ENCODE results near the gene HAL.

The HAL gene

GRCh38 chr12:95996034-95996658, at the start of gene HAL:
Gene HAL (minus strand): TSS chr12:95996344. CDS start chr12:95995910, 434 bp downstream.
- no peak for ATAC-seq
- no peaks in the 10 kb centered on the region for H3K27me3 Mint-ChIP-seq
- DNase-seq: no peak
- no peak within 1 kb of the TSS for H3K27ac Mint-ChIP-seq
- H3K36me3 Mint-ChIP-seq (ENCODE audit: low read depth): peaks cover 3% of the 10 kb centered on the region
- H3K4me3 Mint-ChIP-seq: no peak within 1 kb of the TSS
- H3K9me3 Mint-ChIP-seq: no peaks in the 10 kb centered on the region
- peaks cover 5% of the 10 kb centered on the region for H3K4me1 Mint-ChIP-seq

GRCh38 chr12:96045566-96045965, 49.4 kb upstream of the HAL start:
- no peaks in the 10 kb centered on the region for H3K9me3 Mint-ChIP-seq
- H3K27ac Mint-ChIP-seq: no peak overlapping the region
- DNase-seq: no peak
- H3K4me1 Mint-ChIP-seq: peaks cover 54% of the 10 kb centered on the region
- no peak for ATAC-seq
- H3K36me3 Mint-ChIP-seq (ENCODE audit: low read depth): no peaks in the 10 kb centered on the region
- no peaks in the 10 kb centered on the region for H3K27me3 Mint-ChIP-seq
- no peak overlapping the region for H3K4me3 Mint-ChIP-seq

- H3K4me3 Mint-ChIP-seq: no peak overlapping the region
- DNase-seq: no peak
- H3K4me1 Mint-ChIP-seq: peaks cover 54% of the 10 kb centered on the region
- no peak for ATAC-seq
- H3K27me3 Mint-ChIP-seq: no peaks in the 10 kb centered on the region
- H3K9me3 Mint-ChIP-seq: no peaks in the 10 kb centered on the region
- H3K36me3 Mint-ChIP-seq (ENCODE audit: low read depth): no peaks in the 10 kb centered on the region
- peak overlapping the region; percentile 65 for H3K27ac Mint-ChIP-seq
Measured at GRCh38 chr12:96044943-96045290, 48.8 kb upstream of the HAL start.

GRCh38 chr12:96044017-96044942, 48.1 kb upstream of the HAL start:
- no peaks in the 10 kb centered on the region for H3K27me3 Mint-ChIP-seq
- H3K36me3 Mint-ChIP-seq (ENCODE audit: low read depth): no peaks in the 10 kb centered on the region
- no peaks in the 10 kb centered on the region for H3K9me3 Mint-ChIP-seq
- ATAC-seq: peak; percentile 25
- H3K4me3 Mint-ChIP-seq: no peak overlapping the region
- H3K4me1 Mint-ChIP-seq: peaks cover 51% of the 10 kb centered on the region
- DNase-seq: no peak
- peak overlapping the region; percentile 65 for H3K27ac Mint-ChIP-seq

GRCh38 chr12:96041181-96041580, 45.0 kb upstream of the HAL start:
- no peak overlapping the region for H3K27ac Mint-ChIP-seq
- no peak for ATAC-seq
- H3K9me3 Mint-ChIP-seq: no peaks in the 10 kb centered on the region

GRCh38 chr12:96040305-96041133, 44.4 kb upstream of the HAL start:
- no peaks in the 10 kb centered on the region for H3K36me3 Mint-ChIP-seq (ENCODE audit: low read depth)
- peaks cover 18% of the 10 kb centered on the region for H3K4me1 Mint-ChIP-seq
- no peak overlapping the region for H3K27ac Mint-ChIP-seq
- no peak overlapping the region for H3K4me3 Mint-ChIP-seq
- DNase-seq (no peak), ATAC-seq (no peak)
- no peaks in the 10 kb centered on the region for H3K9me3 Mint-ChIP-seq
- no peaks in the 10 kb centered on the region for H3K27me3 Mint-ChIP-seq

More at GRCh38 chr12:96041181-96041580, 45.0 kb upstream of the HAL start:
- H3K36me3 Mint-ChIP-seq (ENCODE audit: low read depth): no peaks in the 10 kb centered on the region
- H3K4me3 Mint-ChIP-seq: no peak overlapping the region
- DNase-seq: no peak
- H3K27me3 Mint-ChIP-seq: no peaks in the 10 kb centered on the region
- H3K4me1 Mint-ChIP-seq: peaks cover 23% of the 10 kb centered on the region

- DNase-seq (no peak), ATAC-seq (no peak)
- Mint-ChIP-seq H3K4me3 (no peak overlapping the region), H3K36me3 (ENCODE audit: low read depth) (no peaks in the 10 kb centered on the region), H3K27ac (no peak overlapping the region), H3K9me3 (no peaks in the 10 kb centered on the region), H3K27me3 (no peaks in the 10 kb centered on the region), H3K4me1 (peaks cover 9% of the 10 kb centered on the region)
Measured at GRCh38 chr12:96039516-96039915, 43.4 kb upstream of the HAL start.

GRCh38 chr12:96036765-96037455, 40.8 kb upstream of the HAL start:
- no peak for DNase-seq
- H3K9me3 Mint-ChIP-seq: no peaks in the 10 kb centered on the region
- no peak overlapping the region for H3K27ac Mint-ChIP-seq
- ATAC-seq: no peak
- no peaks in the 10 kb centered on the region for H3K36me3 Mint-ChIP-seq (ENCODE audit: low read depth)
- H3K4me1 Mint-ChIP-seq: peaks cover 11% of the 10 kb centered on the region
- no peak overlapping the region for H3K4me3 Mint-ChIP-seq
- no peaks in the 10 kb centered on the region for H3K27me3 Mint-ChIP-seq

- no peaks in the 10 kb centered on the region for H3K36me3 Mint-ChIP-seq (ENCODE audit: low read depth)
- H3K4me1 Mint-ChIP-seq: peaks cover 16% of the 10 kb centered on the region
- no peaks in the 10 kb centered on the region for H3K27me3 Mint-ChIP-seq
- H3K27ac Mint-ChIP-seq: no peak within 1 kb of the TSS
- DNase-seq: peak; percentile 95
- no peaks in the 10 kb centered on the region for H3K9me3 Mint-ChIP-seq
- ATAC-seq: peak; percentile 97
- no peak within 1 kb of the TSS for H3K4me3 Mint-ChIP-seq
Measured at GRCh38 chr12:96035283-96036236, 39.4 kb upstream of the HAL start, which contains the start of gene LTA4H. Gene LTA4H (minus strand): TSS chr12:96035587. CDS start chr12:96035519, 68 bp downstream.

- no peak for ATAC-seq
- Mint-ChIP-seq H3K27ac (no peak overlapping the region), H3K36me3 (ENCODE audit: low read depth) (no peaks in the 10 kb centered on the region), H3K4me1 (peaks cover 24% of the 10 kb centered on the region), H3K27me3 (no peaks in the 10 kb centered on the region), H3K4me3 (no peak overlapping the region), H3K9me3 (no peaks in the 10 kb centered on the region)
- DNase-seq: no peak
Measured at GRCh38 chr12:96034621-96035282, 38.6 kb upstream of the HAL start.

- Mint-ChIP-seq H3K27ac (no peak overlapping the region), H3K4me3 (no peak overlapping the region)
- ATAC-seq: no peak
Measured at GRCh38 chr12:96033549-96034389, 37.6 kb upstream of the HAL start.

GRCh38 chr12:96029826-96030225, 33.7 kb upstream of the HAL start:
- no peak for ATAC-seq
- Mint-ChIP-seq H3K4me3 (no peak overlapping the region), H3K4me1 (peaks cover 28% of the 10 kb centered on the region), H3K27ac (no peak overlapping the region), H3K27me3 (no peaks in the 10 kb centered on the region), H3K9me3 (no peaks in the 10 kb centered on the region), H3K36me3 (ENCODE audit: low read depth) (peaks cover 12% of the 10 kb centered on the region)
- DNase-seq: no peak

More at GRCh38 chr12:96033549-96034389, 37.6 kb upstream of the HAL start:
- Mint-ChIP-seq H3K36me3 (ENCODE audit: low read depth) (no peaks in the 10 kb centered on the region), H3K9me3 (no peaks in the 10 kb centered on the region), H3K27me3 (no peaks in the 10 kb centered on the region), H3K4me1 (peaks cover 25% of the 10 kb centered on the region)
- no peak for DNase-seq

All from activated naive CD8-positive, alpha-beta T cell treated with anti-CD3 and anti-CD28 coated beads, Interleukin-2, amount 50 U/mL, for 24 hours (primary cell).